Liver (tissue), 3 donors: ENCODE results near the gene BRIP1.

ENCODE experiments used
- CTCF ChIP-seq: fragments of 150-350 bp; IDR thresholded peaks from 2 replicates; pipeline ENCODE4 v1.5.1; 2017; ENCODE audit warnings: improper control_type of control experiment, low read depth, low read length; ENCODE audit not compliant: missing input control
- EGR1 ChIP-seq, 2 donors: IDR thresholded peaks; 2 replicates each; pipeline ENCODE4 v1.6.1; 2016 to 2018; ENCODE audit warnings: antibody characterized with exemption in 2 of 2, low read depth in 2 of 2
- GABPA ChIP-seq, 2 donors: IDR thresholded peaks in 1 of 2; conservative IDR thresholded peaks in 1 of 2; 2 replicates each; pipeline ENCODE4 v1.6.1; 2016; ENCODE audit warnings: antibody characterized with exemption in 2 of 2, mild to moderate bottlenecking in 1 of 2, moderate library complexity in 1 of 2
- JUND ChIP-seq, 2 donors: IDR thresholded peaks; 2 replicates each; pipeline ENCODE4 v1.6.1; 2016; ENCODE audit warnings: antibody characterized with exemption in 2 of 2
- RAD21 ChIP-seq, 2 donors: IDR thresholded peaks; 2 replicates each; pipeline ENCODE4 v1.6.1; 2016; ENCODE audit warnings: antibody characterized with exemption in 2 of 2, mild to moderate bottlenecking in 2 of 2
- REST ChIP-seq: IDR thresholded peaks from 2 replicates; pipeline ENCODE4 v1.6.1; 2016; ENCODE audit warnings: antibody characterized with exemption, mild to moderate bottlenecking
- SP1 ChIP-seq: IDR thresholded peaks from 2 replicates; pipeline ENCODE4 v1.6.1; 2018; ENCODE audit warnings: antibody characterized with exemption, mild to moderate bottlenecking
- TAF1 ChIP-seq: conservative IDR thresholded peaks from 2 replicates; pipeline ENCODE4 v1.6.1; 2016; ENCODE audit warnings: antibody characterized with exemption, mild to moderate bottlenecking
- YY1 ChIP-seq: IDR thresholded peaks from 2 replicates; pipeline ENCODE4 v1.6.1; 2016; ENCODE audit warnings: antibody characterized with exemption, mild to moderate bottlenecking
- ZBTB33 ChIP-seq: IDR thresholded peaks from 2 replicates; pipeline ENCODE4 v1.6.1; 2016; ENCODE audit warnings: antibody characterized with exemption
- donor health status: healthy.
- donor health status: healthy.

- no peak for TF ChIP-seq RAD21 (IDR thresholded peaks at IDR 0.05)
- no peak for TF ChIP-seq REST
- TF ChIP-seq ZBTB33 = no peak
- no peak for TF ChIP-seq YY1
- TF ChIP-seq TAF1 = no peak
- TF ChIP-seq GABPA (IDR thresholded peaks at IDR 0.05 in 1 of 2, conservative IDR thresholded peaks at IDR 0.05 in 1 of 2) = no peak
- TF ChIP-seq CTCF = no peak
- no peak for TF ChIP-seq EGR1 (IDR thresholded peaks at IDR 0.05; ENCODE audit: low read depth in 2 of 2)
- TF ChIP-seq SP1 = no peak
- no peak for TF ChIP-seq JUND (IDR thresholded peaks at IDR 0.05)
Measured at GRCh38 chr17:61723914-61724313, 139.4 kb downstream of the BRIP1 start.
